Stimulated activated CD4-positive, alpha-beta T cell treated with anti-CD3 and anti-CD28 coated beads, Interleukin-2, amount 100 ng/mL, for 24 hours (primary cell): ENCODE data around the gene PPME1.

ENCODE experiments used
- DNase-seq, 2 donors: peaks; one replicate each; pipeline ENCODE4 v3.0.0-alpha.2; 2020

Gene PPME1

DNA sequence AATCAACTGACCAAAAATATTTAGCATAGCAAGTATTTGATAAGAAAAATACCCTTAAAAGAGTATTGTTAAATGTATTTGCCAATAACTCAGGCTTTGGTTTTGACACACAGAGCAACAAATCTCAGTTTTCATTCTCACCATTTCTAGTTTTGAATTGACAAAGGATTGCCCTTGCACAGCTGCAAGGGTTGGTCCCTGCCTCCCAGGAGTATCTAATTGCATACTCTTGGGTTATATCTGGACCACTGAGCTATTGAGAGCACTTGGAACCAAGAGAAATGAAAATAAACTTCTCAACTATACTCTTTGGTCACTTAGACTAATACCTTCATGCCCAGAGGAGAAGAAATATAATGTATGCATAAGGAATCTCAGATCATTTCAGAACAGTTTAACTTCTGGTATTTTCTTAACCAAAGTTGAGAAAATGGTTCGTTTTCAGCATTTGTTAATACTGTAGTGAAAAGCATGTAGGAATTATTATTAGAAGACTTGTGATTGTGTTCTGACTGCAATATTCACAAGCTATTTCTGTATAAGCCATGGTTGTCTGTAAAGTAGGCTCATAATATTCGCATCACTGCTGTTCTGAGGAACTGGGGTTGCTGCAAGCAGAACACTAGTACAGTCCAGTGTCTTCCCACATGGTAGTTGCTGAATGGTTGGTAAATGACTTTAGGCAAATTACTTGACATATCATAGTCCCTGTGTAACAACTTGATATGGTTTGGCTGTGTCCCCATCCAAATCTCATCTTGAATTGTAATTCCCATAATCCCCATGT is 8.2 kb upstream of the PPME1 start:
- DNase-seq: no peak

DNA sequence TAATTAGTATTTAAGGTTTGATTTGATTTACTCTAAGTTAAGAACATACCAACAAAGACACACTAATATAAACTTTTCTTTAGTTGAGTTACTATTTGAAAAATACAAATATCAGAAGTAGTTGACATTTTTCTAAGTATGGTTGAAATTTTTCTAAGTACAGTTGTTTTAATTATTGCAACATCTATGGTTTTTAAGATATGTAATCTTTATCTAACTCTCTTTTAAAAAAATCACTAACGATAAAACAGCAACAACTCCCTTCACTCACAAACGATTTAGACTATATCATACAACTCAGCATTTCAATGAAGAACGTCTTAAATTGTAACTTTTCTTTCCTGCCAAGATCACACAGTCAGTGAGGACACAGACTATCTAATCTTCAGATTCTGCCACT is 2.3 kb upstream of the PPME1 start:
- DNase-seq: no peak

DNA sequence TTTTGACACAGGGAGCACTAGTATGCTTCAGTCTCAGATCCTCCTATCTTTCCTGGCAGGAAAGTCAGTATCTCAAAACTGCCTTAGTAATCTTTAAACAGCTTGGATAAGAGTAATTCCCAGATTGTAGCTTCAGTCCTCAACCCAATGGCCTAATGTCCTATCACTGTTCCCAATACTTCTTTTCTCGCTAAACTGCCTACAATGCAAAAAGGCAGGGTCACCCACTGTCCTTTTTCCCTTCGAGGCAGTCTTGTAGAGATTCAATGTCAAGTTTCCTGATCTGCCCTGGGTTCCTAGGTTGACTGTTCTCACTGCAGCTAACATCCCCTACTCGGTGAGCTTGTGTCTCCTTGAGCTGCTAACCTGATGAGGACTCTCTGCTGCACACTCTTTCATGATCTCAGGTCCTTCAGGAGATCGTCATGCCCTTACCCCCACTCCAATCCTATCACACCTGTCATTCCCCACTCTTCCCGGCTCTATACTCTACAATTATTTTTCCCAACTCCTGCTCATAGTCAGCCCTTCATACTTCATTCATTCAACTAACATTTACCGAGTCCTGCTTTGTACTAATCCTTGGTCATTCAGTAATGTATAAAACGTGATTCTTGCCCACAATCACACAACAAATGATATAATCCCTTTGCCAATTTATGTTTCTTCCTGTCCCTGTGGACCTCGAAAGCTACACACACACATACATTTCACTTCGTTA is 1.2 kb upstream of the PPME1 start:
- no peak for DNase-seq

DNA sequence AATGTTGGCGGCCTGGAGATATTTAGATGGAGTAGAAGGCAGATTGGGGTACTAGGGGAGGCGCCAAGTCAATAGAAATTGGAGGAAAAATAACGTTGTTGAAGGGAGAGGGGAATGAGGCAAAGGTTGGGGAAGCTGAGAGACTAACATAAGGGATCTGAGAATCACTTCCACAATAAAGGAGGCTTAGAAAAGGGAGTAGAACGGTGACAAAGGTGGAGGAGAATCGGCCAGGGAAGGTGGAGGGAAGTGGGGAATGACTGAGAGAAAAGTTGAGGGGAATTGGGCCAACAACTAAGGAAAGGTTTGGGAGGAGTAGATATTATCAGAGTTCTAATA is 510 bp downstream of the PPME1 start:
- DNase-seq: no peak

DNA sequence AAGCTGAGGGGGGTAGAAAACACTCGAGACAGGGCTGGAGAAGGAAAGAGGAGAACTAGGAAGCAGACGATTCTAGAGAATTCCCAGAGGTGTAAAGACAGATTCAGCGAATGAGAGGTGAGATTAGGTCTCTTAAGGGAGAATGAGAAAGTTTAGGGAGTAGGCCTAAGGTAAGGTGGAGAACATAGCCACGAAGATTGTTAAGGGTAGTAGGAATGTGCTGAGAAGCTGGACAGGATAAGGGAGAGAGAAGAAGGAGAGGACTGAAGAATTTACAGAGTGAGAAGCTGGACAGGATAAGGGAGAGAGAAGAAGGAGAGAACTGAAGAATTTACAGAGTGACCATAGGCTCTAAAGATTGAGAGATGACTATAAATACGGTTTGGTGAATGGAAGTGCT is 908 bp downstream of the PPME1 start:
- DNase-seq: no peak

DNA sequence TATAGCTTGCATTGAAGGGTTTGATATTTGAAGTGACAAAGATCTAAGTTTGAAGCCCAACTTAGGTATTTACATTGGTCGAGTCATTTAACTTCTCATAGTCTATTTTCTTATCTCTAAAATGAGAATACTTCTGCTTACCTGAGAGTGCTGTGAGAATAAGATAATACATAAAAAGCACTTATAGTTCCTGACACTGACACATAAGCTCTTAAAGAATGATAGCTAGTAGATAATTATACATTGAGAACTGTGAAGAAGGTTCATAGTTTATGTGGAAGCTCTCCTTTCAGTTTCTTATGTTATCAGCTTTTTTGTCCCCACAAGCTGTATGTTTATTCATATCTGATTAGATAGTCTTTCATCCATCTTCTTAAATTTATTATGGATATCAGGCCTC is 4.8 kb downstream of the PPME1 start:
- DNase-seq: no peak

DNA sequence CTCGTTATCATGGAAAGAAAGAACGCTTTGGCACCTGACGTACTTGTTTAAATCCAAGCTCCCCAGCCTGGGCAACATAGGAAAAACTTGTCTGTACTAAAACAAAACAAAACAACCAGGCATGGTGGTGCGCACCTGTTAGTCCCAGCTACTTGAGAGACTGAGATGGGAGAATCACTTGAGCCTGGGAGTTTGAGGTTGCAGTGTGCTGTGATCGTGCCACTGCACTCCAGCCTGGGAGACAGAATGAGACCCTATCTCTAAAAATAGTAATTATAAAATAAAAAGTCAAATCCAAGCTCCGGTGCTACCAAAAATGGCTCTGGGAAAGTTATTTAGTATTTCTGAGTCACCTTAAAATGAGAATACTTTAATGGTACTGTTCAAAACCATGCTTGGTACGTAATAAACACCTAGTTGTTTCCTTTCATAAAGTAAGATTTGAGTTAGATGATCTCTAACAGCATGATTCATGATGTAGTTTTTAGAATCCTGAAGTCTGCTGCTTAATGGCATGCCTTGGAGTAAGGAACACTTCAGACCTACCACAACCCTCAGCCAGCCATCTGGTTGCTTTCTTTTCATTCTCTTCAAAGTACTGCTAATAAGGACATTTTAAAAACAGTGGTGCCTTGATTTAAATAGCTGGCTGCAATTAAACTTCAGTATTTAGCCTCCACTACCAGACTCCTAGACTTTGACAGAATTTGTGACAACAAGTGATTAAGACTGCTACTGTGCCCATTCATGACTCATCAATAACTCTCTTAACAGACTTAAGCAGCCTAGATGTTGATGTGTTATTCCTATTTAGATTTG is 8.4 kb downstream of the PPME1 start:
- no peak for DNase-seq

DNA sequence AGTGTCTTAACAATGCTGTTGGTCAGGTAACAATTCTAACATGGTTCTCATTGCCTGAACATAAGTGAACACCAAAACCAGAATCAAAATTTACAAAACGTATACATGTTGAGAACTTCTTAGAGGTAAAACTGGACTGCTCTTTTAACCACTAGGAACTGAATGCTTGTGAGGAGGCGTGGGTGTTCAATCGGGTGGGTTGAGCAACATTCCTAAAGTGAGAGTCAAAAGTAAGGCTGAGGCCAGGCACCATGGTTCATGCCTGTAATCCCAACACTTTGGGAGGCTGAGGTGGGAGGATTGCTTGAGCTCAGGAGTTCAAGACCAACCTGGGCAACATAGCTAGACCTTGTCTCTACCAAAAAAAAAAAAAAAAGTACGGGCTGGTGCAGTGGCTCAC is 11.5 kb downstream of the PPME1 start:
- DNase-seq: no peak

DNA sequence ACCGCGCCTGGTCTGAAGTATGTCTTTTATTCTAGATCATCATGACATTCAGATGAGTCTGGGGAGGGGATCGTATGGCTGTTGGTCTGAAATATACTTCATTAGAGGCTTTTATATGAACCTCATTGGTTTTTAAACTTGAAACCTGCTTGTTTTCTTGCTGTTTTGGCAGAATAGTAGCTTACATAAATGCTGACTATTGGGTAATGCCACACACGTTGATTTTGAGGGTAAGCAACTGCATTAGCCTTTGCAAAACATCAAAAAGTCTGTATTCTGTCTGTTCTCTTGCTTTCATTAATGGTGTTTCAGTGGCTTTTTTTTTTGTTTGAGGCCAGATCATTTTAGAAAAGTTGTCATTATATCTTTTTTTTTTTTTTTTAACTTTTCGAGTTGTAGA is 14.2 kb downstream of the PPME1 start:
- no peak for DNase-seq

DNA sequence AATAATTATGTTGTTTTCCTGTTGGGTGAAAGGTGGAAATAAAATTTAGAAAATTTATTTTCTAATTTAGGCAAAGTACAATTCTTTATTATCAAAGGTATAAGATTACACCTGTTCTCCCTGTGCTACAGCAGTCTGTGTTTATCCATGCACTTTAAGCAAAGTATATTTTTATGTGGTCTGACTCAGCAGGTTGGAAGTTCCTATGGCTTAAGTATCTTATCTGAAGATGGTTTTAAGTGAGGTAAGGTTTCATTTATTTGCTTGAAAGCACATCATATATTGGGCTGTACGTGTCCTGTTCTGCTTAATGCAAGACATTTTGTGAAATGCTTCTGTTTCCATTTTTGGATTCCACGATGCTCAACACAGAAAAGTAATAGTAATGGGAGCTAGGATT is 14.6 kb downstream of the PPME1 start:
- DNase-seq: no peak

DNA sequence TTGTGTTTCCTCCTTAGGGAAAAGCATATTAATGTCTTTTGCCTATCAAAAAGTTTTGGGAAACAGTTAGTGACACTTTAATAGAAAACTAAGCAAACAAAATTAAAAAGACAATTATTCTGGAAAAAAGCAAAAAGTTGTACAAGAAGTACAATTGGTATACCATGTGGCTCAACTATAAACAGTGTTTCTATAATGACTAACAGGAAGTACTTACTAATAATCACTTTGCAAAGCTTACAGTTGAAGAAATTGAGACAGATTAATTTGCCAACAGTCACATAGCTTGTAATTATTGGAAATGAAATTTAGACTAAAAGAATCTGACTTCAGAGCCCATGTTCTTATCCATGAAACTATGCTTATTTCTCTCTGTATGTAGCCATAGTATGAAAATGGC is 24.7 kb downstream of the PPME1 start:
- no peak for DNase-seq

DNA sequence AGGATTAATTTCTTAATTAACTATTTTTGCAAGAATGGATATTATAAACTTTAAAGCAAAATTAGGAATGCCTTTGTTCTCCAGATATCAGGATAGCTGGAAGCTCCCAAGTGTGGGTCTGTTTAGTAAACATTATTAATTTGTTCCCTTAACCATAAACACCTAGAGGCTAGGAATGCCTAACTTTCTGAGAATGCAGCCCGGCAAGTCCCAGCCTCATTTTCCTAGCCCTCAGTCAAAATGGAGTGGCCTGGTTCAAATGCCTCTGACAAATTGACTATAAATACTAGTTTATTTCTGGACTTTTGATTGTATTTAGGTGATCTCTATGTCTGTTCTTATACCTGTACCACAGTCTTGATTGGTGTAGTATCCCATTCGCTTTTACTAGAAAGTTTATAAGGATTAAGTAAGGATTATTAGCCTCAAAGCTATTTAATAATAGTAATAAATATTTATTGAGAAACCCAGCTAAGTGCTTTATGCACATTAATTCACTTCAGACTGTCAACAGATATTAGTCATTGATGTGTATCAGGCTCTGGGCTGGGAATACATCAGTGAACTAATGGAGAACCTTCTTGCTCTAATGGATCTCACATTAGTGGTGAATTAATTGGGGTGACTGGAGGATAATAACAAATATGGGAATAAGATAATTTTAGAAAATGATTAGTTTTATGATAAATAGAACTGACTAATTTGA is 25.8 kb downstream of the PPME1 start:
- no peak for DNase-seq

DNA sequence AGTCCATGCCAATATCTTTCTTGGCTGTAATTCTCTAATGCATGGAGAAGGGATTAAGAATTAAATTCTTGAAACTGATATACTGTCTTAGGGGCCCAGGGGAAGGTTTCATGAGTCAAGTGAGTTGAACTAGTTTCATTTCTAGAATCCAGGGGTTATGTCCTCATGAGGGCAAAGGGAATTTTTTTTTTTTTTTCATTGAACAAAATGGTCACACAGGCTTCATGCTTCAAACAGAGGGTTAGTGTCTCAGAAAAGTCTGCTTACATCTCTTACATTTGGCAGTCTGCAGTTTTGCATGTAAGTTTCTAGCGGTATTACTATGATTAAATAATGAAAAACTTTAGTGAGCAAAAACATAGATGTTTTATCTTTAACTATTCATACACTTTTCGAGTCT is 32.9 kb downstream of the PPME1 start:
- no peak for DNase-seq

DNA sequence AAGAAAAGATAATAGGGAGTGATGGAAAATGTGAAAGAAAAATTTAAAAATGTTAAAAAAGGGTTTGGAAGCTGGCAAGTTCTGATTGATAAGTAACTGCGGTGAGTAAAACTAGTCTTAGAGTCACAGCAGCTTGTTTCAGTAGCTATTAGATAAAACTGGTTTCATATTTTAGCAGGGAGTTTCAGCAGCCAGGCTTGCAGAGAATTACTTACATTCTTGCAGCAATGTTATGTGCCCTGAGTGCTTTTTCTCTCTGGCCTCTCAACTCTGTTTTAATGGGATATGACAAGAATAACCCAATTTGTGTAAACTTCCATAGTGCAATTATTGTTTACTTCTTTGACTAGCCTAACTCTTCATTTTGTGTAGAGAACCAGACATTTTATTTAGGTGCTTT is 33.6 kb downstream of the PPME1 start:
- no peak for DNase-seq

DNA sequence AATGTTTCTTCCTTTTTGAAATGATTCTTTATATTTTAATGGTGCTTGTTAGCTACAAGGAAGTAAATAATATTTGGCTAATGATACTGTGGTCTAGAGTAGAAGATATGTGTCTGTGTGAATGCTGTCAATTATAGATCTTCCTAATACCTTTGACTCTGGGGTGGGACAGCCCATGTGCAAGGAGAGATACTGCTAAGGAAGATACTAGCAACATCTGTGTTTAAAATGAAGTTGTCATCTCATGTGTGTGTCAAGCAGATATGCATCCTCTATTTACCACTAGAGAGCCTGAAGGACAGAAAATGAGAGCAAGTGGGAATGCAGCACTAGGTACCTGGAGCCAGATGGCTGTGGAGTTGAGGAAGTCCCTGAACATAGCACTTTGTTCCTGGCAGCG is 34.1 kb downstream of the PPME1 start:
- no peak for DNase-seq

DNA sequence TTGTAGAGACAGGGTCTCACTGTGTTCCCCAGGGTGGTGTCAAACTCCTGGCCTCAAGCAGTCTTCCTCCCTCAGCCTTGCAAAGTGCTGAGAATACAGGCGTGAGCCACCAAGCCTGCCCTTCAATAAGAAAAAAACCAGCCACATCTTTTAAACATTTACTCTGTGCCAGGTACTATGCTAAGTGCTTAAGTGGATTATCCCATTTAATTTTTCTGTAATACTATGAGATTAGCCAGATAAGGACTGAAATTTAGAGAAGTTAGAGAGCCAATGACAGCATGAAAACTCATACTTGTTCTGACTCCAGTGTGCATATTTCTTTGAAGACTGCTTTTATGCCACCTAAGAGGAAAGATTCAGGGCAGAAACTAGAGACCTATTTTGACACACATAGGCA is 35.7 kb downstream of the PPME1 start:
- no peak for DNase-seq

DNA sequence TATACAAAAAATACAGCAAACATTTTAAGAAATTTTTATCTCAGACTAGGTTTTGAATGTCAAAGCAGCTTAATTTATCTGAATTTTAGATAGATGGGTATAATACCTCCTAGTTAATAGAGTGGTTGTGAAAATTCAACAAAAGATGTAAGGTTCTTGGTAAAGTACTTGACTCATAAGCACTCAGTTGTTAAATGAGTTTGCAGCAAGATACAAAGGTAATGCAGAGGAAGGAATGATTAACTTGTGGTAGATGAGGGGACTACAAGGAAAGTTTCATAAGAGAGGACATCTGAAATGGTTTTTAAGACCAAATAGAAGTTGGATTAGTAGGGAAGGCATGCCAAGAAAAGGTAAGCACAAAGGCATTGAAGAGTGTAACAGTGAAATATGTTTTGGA is 37.4 kb downstream of the PPME1 start:
- DNase-seq: no peak

DNA sequence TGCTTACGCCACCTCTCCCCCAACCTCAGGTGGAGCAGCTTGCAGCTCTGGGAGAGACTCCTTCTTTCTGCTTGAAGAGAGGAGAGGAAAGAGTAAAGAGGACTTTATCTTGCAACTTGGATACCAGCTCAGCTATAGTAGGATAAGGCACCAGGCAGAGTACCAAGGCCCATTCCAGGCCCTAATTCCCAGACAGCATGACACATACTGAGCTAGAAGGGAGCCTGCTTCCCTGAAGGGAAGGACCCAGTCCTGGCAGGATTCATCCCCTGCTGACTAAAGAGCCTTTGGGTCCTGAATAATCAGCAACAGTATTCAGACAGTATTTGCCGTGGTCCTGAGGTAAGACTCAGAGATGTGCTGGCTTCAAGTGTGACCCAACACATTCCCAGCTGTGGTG is 41.4 kb downstream of the PPME1 start:
- no peak for DNase-seq

DNA sequence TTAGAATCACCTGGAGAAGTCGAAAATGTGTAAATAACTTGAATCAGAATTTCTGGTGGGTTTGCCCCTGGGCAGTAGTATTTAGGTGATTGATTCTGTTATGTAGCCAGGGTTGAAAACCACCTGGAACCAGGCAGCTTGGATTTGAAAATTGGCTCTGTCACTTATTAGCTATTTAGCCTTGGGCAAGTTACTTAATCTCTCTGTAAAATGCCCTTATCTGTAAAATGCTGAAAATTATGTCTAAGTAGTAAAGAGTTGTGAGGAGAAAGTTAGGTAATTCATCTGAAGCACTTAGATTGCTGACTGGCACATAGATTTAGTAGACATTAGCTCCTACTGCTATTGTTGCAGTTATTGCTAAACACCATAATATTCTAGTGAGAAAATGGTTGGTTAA is 49.3 kb downstream of the PPME1 start:
- no peak for DNase-seq

DNA sequence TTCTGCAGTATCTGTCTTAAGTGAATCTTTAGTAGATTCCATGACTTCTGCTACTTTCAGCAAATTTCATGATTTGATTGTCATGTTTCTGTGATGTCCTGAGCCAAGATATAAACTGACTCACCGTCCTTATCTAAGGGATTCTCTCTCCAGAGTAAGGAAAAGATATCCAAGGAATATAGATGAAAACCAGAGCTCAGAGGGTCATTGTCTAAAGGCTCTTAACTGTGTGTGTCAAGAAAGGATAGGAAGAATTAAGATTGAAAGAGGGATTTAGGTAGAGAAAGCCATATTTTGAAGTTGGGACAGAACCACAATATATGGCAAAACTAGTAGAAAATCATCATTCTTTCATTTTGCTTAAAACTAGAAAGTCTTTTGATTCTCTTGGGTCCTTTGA is 50.7 kb downstream of the PPME1 start:
- no peak for DNase-seq

DNA sequence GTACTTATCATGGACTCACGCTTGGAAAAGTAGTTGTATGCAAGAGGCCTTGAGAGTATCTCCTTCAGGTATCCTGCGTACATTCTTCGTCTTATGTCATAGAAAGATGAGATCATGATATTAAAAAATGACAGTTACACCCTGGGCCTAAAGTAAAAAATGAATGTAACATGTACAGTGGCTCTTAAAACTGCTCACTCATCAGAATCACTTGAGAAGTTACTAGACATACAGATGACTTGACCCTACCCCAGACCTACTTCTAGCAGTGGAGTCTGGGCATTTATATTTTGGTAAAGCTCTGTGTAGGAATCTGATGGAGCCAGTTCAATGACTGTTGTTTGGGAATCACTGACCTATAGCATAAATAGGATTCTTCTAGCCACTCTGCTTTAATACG is 54.5 kb downstream of the PPME1 start:
- DNase-seq: no peak

DNA sequence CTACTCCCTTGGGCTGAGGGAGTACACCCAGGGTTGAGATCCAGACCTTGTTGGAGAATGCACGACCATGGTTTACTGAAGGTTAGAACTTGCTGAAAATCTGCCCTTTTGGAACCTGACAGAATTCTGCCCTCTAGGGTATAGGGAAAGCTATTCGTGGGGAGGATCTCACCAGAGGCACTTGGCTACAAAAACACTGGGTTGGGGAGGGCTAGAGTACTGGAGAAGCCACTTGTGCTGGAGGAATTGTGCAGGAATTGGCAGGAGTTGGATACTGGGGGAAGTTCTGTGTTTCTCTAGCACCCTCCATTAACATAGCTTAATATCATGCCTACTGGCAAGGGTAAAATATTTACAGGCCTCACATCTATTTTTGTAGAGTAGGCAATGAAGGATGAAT is 55.8 kb downstream of the PPME1 start:
- no peak for DNase-seq

DNA sequence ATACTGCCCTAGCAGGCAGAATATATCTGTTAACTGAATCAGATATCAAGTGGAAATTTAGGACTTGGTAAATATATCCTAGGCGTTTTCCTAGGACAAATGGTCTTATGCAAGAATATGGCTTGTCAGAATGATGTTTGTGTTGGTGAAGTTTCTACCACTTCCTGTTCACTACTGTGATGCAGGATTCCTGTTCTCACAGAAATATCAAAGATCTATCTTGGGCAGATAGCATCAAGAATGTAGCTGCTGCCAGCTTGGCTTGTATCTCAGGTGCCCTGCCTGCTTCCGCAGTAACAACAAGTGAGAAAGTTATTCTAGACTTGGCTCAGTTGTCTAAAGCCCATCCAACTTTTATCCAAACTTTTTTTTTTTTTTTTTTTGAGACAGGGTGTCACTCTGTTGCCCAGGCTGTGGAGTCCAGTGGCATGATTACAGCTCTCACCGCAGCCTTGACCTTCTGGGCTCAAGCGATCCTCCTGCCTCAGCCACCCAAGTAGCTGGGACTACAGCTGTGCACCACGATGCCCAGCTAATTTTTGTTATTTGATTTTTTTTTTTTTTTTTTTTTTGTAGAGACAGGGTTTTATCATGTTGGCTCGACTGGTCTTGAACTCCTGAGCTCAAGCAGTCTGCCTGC is 61.3 kb downstream of the PPME1 start:
- DNase-seq: no peak
